ENCODE results near the gene KCNT2.
A peak's percentile ranks its signal among the peaks of the same experiment; 100 is the strongest.
"Not testable (repeated sequence)": the region's sequence is repeated elsewhere in the genome, so short reads cannot be mapped to it uniquely, and the experiment has no call there.

Gene KCNT2

DNA sequence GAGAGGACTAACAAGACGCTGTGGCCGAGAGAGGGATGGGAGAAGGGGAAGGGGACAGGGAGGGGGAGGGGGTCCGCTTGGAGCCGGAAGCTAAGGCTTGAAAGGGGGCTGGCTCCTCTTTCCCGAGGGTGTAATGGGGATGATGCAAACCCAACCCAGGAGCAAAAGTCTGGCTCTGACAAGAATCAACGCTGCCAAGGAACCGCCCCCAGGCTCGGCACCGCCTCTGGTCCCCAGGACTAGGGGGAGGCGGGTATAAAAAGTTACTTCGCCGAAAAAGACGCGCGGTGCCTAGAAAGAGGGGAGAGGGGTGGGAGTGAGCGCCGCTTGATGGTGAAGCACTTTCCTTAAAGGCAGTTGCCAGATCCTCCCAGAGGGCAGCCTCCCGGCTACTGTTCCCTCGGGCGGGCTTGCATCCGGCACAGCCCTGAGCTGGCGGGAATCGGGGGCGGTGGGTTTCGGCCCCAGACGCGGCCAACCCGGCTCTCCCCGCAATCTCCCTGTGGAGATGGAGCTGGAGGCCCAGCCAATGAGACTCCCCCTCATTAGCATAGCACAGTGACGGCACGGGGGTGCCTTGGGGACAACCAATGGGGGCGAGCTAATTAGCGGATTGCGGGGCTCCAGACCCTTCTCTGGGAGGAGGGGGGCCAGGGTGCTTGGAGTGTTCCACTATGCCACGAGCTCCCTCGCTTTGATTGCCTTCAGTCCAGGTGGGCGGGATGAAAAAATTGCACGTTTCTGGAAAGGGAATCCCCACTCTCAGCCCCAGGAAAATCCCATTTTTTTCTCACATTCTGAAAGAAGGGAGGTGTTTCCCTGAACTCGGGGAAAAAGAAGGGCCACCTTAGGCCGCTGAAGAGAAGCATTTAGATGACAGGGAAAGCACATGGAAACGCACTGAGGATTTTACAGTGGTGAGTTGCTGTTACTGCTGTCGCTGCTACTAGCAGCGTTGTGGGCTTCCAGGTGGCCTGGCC is at the start of gene KCNT2:
KCNT2 (minus strand) TSS at position 51 of the 980 bp plus-strand sequence. CDS start 131 bp downstream, outside the sequence.
- DNase-seq = peak; percentile 95

DNA sequence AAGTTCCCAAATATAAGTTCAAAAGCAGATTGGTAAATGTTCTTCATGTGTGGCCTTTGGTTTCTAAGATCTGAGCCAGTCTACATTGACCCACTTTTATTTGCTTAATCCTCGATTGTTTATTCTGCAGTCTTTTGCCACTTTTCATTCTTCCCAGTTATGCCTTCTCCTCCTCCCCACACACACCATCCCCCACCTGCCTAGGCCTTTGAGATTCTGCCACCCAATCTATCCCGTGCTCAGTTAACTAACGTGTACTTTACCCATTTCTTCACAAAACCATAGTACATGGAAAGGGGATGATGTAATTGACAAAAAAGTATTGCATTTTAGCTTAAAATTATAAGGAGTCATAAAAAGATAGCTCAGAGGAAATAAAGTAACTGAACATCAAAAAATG is 47.3 kb upstream of the KCNT2 start:
- no peak for DNase-seq

GRCh38 chr1:196655071-196655470 is 46.8 kb upstream of the KCNT2 start:
- no peak for DNase-seq

GRCh38 chr1:196654271-196654670 is 46.0 kb upstream of the KCNT2 start:
- DNase-seq = no peak

DNA sequence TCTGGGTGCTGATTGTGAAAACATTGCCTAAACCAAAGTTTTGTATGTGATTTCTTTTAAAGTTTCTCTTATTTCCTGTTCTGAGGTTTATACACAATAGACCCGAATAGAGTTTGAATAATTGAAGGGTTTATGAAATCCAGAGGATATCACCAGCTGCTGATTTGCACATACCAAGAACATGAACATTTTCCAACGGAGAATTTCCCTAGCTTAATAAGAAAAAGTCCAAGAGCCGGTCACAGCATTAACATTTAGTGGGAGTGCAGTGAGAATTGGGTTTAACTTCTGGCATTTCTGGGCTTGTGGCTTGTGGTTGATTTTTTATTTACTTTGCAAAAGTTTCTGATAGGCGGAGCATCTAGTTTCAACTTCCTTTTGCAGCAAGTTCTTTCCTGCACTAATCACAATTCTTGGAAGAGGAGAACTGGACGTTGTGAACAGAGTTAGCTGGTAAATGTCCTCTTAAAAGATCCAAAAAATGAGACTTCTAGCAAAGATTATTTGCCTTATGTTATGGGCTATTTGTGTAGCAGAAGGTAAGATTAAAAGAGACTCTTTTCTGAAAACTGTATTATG is 43.5 kb upstream of the KCNT2 start, which contains the start of gene CFH:
CFH (plus strand) TSS at position 407 of the 579 bp plus-strand sequence; CDS start at position 482, 75 bp downstream.
- peak; percentile 56 for DNase-seq

GRCh38 chr1:196651079-196651478 is 42.8 kb upstream of the KCNT2 start:
- DNase-seq = no peak

DNA sequence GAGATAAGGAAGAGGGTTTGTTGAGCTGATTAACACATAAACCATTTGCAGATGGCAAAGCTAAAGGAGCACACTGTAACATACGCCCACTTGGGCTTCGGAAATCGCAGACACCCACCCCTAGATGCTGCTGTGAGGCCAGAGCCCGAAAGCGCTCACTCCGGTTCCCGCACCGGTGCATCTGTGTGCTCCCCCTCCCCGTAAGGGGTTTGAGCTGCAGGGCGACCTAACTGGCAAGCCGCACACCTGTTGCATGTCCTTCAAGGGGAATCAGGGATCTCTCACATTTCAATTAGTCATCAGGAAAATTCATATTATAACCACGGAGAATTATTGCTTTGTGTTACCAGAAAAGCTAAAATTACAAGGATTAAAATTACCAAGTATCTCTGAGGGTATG is 42.2 kb upstream of the KCNT2 start:
- DNase-seq = no peak

GRCh38 chr1:196649990-196650389 is 41.8 kb upstream of the KCNT2 start:
- DNase-seq = no peak

DNA sequence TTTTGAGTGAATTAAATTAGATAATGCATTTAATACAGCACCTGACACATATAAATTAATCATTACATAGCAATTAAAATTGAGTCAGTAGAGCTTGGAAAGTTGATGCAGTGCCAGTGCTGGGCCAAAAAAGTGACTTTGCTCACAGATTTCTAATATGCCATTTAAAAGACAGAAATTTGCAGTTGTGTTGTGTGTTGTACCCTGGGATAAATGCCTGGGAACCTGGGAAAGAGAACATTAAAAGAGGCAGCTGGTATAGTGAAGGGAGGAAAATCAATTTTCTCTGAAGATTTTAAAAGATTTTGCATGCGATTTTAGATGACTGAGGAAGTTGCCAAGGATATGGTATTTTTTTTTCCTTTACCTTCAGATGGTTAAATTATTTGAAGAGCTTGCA is 32.7 kb upstream of the KCNT2 start:
- DNase-seq = no peak

DNA sequence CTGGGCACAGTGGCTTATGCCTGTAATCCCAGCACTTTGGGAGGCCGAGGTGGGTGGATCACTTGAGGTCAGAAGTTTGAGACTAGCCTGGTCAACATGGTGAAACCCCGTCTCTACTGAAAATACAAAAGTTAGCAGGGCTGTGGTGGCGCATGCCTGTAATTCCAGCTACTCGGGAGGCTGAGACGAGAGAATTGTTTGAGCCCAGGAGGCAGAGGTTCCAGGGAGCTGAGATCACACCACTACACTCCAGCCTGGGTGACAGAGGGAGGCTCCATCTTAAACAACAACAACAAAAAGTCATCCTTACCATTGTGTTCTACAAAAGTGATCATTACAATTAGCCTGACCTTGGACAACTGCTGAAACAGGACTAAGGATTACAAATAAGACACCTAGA is 31.1 kb upstream of the KCNT2 start:
- not testable (repeated sequence) for DNase-seq

GRCh38 chr1:196638466-196638865 is 30.2 kb upstream of the KCNT2 start:
- DNase-seq = no peak

DNA sequence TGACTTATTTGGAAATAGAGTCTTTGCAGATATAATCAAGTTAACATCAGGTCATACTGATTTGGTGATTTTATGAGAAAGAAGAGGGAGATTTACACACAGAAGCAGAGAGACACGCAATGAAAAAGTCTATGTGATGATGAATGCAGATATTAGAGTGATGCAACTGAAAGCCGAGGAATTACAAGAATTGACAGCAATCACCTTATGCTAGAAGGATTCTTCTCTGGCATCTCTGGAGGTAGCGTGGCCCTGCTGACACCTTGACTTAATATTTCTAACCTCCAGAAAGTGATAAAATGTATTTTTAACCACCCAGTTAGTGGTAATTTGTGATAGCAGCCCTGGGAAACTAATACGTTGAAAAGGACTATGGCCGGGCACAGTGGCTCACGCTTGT is 29.4 kb upstream of the KCNT2 start:
- no peak for DNase-seq

DNA sequence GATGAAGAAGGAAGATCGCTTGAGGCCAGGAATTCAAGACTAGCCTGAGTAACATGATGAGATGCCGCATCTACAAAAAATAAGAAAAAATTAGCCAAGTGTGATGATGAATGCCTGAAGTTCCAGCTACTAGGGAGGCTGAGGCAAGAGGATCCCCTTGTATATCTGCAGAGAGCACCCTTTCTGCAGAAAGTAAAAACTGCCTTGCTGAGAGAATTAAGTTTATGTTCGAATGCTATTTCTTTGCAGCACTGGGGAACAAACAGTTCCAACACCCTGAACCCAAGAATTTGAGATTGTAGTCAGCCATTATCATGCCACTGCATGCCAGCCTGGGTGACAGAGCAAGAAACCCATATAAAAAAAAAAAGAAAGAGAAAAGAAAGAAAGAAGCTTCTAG is 20.6 kb upstream of the KCNT2 start:
- no peak for DNase-seq

- no peak for DNase-seq
Observed at GRCh38 chr1:196623079-196623478, 14.8 kb upstream of the KCNT2 start.

DNA sequence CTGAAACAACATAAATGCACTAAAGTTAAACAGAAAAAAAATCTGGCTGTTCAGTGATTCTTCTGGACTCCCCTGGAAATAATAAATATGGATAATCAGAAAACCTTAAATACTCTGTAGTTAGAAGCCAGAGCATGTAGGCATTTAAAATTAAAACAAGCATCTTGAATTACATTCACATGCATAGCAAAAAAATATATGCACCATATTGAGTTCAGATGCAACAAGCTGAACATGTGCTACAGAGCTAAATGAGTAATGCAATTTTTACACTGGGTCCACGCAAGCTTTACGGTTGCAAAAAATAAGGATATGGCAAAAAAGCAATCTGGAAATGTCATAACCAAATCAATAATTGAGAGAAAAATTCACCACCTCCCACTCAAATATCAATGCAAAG is 11.5 kb upstream of the KCNT2 start:
- no peak for DNase-seq

DNA sequence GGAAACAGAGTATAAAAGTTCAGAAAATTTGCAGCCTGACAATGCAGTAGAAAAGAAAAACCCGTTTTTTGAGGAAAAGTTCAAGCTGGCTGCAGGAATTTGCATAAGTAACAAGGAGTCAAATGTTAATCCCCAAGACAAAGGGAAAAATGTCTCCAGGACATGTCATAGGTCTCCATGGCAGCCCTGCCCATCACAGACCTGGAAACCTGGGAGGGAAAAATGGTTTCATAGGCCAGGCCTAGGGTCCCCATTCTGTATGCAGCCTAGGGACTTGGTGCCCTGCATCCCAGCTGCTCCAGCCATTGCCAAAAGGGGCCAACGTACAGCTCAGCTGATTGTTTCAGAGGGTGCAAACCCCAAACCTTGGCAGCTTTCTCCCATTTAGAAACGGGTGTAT is 3.6 kb upstream of the KCNT2 start:
- no peak for DNase-seq

GRCh38 chr1:196609370-196609737 is 1.1 kb upstream of the KCNT2 start:
- no peak for DNase-seq

DNA sequence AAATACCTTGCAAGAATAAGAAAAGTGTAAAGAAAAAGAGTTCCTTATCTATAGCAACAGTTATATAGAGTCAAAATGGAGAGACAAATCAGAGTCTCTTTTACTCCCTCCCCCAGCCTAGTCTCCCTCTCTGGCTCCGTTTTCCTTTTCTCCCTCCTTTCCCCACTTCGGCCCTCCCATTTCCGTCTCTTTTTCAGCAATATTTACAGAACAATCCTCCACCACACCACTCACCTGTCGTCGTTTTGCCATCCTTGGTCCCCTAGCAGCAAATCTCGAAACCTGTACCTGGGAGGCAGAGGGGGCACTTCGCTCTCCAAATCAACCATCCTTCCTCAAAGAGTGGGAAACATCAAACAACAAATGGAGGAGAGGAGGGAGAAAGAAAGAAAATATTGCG is 259 bp downstream of the KCNT2 start:
- DNase-seq = no peak

GRCh38 chr1:196603651-196604050 is 4.6 kb downstream of the KCNT2 start:
- no peak for DNase-seq

DNA sequence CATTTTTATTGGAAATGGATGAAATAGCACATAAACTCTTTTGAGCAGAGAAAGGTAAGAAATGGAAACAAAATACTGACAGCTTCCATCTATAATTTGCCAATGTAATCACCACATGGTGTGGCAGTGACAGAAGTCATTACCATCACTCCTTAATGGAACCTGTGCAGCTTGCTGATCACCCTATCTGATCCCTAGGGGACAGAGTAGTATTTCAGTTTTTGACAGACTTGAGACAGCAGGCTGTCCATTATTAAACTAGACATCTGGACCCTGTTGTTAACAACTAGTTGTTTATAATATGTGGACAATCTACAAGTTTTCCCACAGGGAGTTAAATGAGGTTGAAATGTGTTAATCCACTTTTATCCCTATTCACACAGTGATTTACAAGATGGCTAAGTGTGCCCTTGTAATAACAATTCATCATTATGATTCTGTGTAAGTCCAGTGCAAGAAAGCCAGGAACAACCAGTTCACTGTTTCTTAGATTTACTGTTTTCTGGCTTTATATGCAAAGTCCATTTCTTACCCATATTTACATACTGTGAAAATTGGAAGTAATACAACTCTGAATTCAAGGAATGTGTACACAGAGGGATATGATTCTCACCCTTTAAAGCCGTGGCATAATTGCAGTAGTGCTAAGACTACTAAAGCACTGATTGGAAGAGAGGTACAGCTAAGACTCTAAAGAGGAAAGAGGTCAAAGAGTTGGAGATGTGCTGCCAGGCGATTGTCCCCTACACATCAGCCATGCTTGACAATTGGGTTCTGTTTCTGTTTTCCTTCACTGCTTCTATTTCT is 9.1 kb downstream of the KCNT2 start:
- DNase-seq = peak; percentile 66

GRCh38 chr1:196594700-196595099 is 13.5 kb downstream of the KCNT2 start:
- no peak for DNase-seq

DNA sequence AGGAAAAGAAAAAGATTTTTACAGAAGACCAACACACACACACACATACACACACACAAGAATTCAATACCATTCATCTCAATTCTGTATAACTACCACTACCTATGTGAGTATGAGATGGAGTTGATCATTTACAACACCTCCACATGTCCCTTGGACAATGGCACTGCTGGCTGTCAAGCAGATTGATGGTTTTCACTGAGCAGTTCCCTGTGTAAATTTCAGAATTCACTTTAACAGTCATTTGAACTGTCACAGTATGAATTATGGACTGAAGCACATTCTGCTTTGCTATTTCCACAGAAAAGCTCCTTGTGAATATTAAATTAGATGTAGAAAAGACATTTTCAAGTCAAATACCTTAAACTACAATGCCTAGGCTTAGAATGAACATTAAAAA is 14.3 kb downstream of the KCNT2 start:
- DNase-seq = no peak

- DNase-seq = no peak
Observed at GRCh38 chr1:196590959-196591358, 17.3 kb downstream of the KCNT2 start.
